A549 (cell line): ENCODE measurements around the gene MGME1. TPM values are rescaled to one million over a fixed set of nuclear protein-coding genes. Genes with fewer than 3 reads are reported as not detected.

Experiments
- ATAC-seq, 2 experiments: fragments of 200-7000 bp in 1 of 2; fragments of >200 bp in 1 of 2; cut with Nextera tagmentation in 1 of 2; cut with Tn5 transposase in 1 of 2; 3 replicates each; pipeline versions ENCODE4 v1.8.0 to v1.9.1; 2018 to 2020; ENCODE audit warnings: mild to moderate bottlenecking in 1 of 2, moderate library complexity in 1 of 2
- CTCF ChIA-PET: fragments of 300-600 bp; sonication (Branson Sonifier 250); formaldehyde crosslinking; extraction: SDS; loops from one replicate; lab custom pipeline; 2021; ENCODE audit warnings: antibody characterized with exemption, inconsistent platforms; lab: Yijun Ruan, JAX
- POLR2A ChIA-PET: fragments of 350-600 bp; formaldehyde crosslinking; extraction: SDS; loops from one replicate; lab custom pipeline; 2021; ENCODE audit warnings: antibody characterized with exemption, inconsistent platforms; lab: Yijun Ruan, JAX
- DNase-seq, 2 experiments: peaks; one replicate each; pipeline versions ENCODE4 v3.0.0 to v3.0.0-alpha.2; 2011 to 2016; ENCODE audit warnings: low read depth in 1 of 2, low spot score in 1 of 2
- FAIRE-seq: peaks from 2 replicates; lab custom pipeline; 2011; peaks lifted over from hg19 to GRCh38; lab: Jason Lieb, UNC
- H3K27ac ChIP-seq, 2 experiments: fragments of >200 bp; sonication (Bioruptor Twin); formaldehyde crosslinking; 3 replicates each; pipeline ENCODE4 v1.5.1; 2016 to 2017
- H3K4me1 ChIP-seq: fragments of >200 bp; sonication (Bioruptor Twin); formaldehyde crosslinking; 3 replicates; pipeline ENCODE4 v1.6.1; 2016
- H3K4me2 ChIP-seq: fragments of >200 bp; sonication (Bioruptor Twin); formaldehyde crosslinking; 3 replicates; pipeline ENCODE4 v1.6.1; 2016
- H3K4me3 ChIP-seq: fragments of >200 bp; sonication (Bioruptor Twin); formaldehyde crosslinking; 3 replicates; pipeline ENCODE4 v1.5.1; 2016
- H3K9me3 ChIP-seq: fragments of >200 bp; sonication (Bioruptor Twin); formaldehyde crosslinking; 3 replicates; pipeline ENCODE4 v1.6.1; 2016
- CBX2 ChIP-seq: fragments of 200-600 bp; sonication (generic); IDR thresholded peaks from 2 replicates; pipeline ENCODE4 v1.6.1; 2016; ENCODE audit warnings: low read depth, mild to moderate bottlenecking, borderline replicate concordance
- CBX8 ChIP-seq: fragments of 200-600 bp; sonication (generic); IDR thresholded peaks from 2 replicates; pipeline ENCODE4 v1.6.1; 2016
- CHD2 ChIP-seq: fragments of 150-350 bp; IDR thresholded peaks from 2 replicates; pipeline ENCODE4 v1.6.1; 2014; ENCODE audit warnings: low read length; ENCODE audit not compliant: partially characterized antibody
- ELK1 ChIP-seq: fragments of 150-350 bp; IDR thresholded peaks from 2 replicates; pipeline ENCODE4 v1.6.1; 2014; ENCODE audit warnings: low read depth, mild to moderate bottlenecking, low read length
- EP300 ChIP-seq, 2 experiments: fragments of >200 bp; sonication (Bioruptor Twin); formaldehyde crosslinking; IDR thresholded peaks; 2 replicates in 1 of 2; 3 replicates in 1 of 2; pipeline ENCODE4 v1.6.1; 2016 to 2017
- ESRRA ChIP-seq: fragments of 150-350 bp; IDR thresholded peaks from 2 replicates; pipeline ENCODE4 v1.6.1; 2014; ENCODE audit warnings: mild to moderate bottlenecking, low read length, borderline replicate concordance
- FOSB ChIP-seq: fragments of 250-450 bp; sonication (Bioruptor Pico); IDR thresholded peaks from 2 replicates; pipeline ENCODE4 v1.5.0; 2020; ENCODE audit warnings: mild to moderate bottlenecking, moderate library complexity
- HMGXB4 ChIP-seq: fragments of 250-450 bp; sonication (Bioruptor Pico); IDR thresholded peaks from 2 replicates; pipeline ENCODE4 v1.5.0; 2021; ENCODE audit warnings: mild to moderate bottlenecking, moderate library complexity, borderline replicate concordance
- HOXA7 ChIP-seq: fragments of 250-450 bp; sonication (Bioruptor Pico); IDR thresholded peaks from 2 replicates; pipeline ENCODE4 v1.5.0; 2020; ENCODE audit warnings: mild to moderate bottlenecking, moderate library complexity
- JUN ChIP-seq, 2 experiments: fragments of >200 bp; sonication (Bioruptor Twin); formaldehyde crosslinking; IDR thresholded peaks; 2 replicates in 1 of 2; 3 replicates in 1 of 2; pipeline ENCODE4 v1.6.1; 2016 to 2017
- KDM1A ChIP-seq: fragments of 200-600 bp; sonication (generic); IDR thresholded peaks from 2 replicates; pipeline ENCODE4 v1.6.1; 2016; ENCODE audit warnings: low read depth, mild to moderate bottlenecking
- KDM5A ChIP-seq: fragments of 200-600 bp; sonication (generic); IDR thresholded peaks from 2 replicates; pipeline ENCODE4 v1.6.1; 2016; ENCODE audit warnings: antibody characterized with exemption, mild to moderate bottlenecking
- MAZ ChIP-seq: fragments of 150-350 bp; IDR thresholded peaks from 2 replicates; pipeline ENCODE4 v1.6.1; 2014; ENCODE audit warnings: antibody characterized with exemption, low read depth, low read length, borderline replicate concordance
- MYC ChIP-seq: IDR thresholded peaks from 2 replicates; pipeline ENCODE4 v1.6.1; 2012; ENCODE audit warnings: mild to moderate bottlenecking, inconsistent platforms, low read length, improper control_type of control experiment, borderline replicate concordance
- NFE2L2 ChIP-seq: fragments of 150-350 bp; conservative IDR thresholded peaks from 2 replicates; pipeline ENCODE4 v1.6.1; 2014; ENCODE audit warnings: low read length
- NPAS2 ChIP-seq: fragments of 250-450 bp; sonication (Bioruptor Pico); IDR thresholded peaks from 2 replicates; pipeline ENCODE4 v1.8.0; 2022; ENCODE audit warnings: mild to moderate bottlenecking, moderate library complexity, borderline replicate concordance
- NR3C1 ChIP-seq: fragments of >200 bp; sonication (Bioruptor Twin); formaldehyde crosslinking; IDR thresholded peaks from 3 replicates; pipeline ENCODE4 v1.6.1; 2017
- POLR2A ChIP-seq: IDR thresholded peaks from 2 replicates; pipeline ENCODE4 v1.6.1; 2012; ENCODE audit warnings: mild to moderate bottlenecking, low read length
- RARB ChIP-seq: fragments of 250-450 bp; sonication (Bioruptor Pico); IDR thresholded peaks from 2 replicates; pipeline ENCODE4 v1.8.0; 2021; ENCODE audit warnings: mild to moderate bottlenecking, moderate library complexity
- SREBF2 ChIP-seq: fragments of 450-650 bp; IDR thresholded peaks from 2 replicates; pipeline ENCODE4 v1.6.1; 2014; ENCODE audit warnings: mild to moderate bottlenecking, moderate library complexity
- TP53 ChIP-seq: fragments of 250-450 bp; sonication (Bioruptor Pico); IDR thresholded peaks from 2 replicates; pipeline ENCODE4 v1.5.0; 2021; ENCODE audit warnings: mild to moderate bottlenecking, moderate library complexity
- USF2 ChIP-seq: fragments of 450-650 bp; IDR thresholded peaks from 2 replicates; pipeline ENCODE4 v1.6.1; 2014; ENCODE audit warnings: antibody characterized with exemption
- ZC3H11A ChIP-seq: fragments of 450-650 bp; IDR thresholded peaks from 2 replicates; pipeline ENCODE4 v1.6.1; 2014; ENCODE audit warnings: antibody characterized with exemption, mild to moderate bottlenecking
- ZFP36 ChIP-seq: fragments of 450-650 bp; IDR thresholded peaks from 2 replicates; pipeline ENCODE4 v1.6.1; 2014; ENCODE audit warnings: borderline replicate concordance; ENCODE audit not compliant: partially characterized antibody
- WGBS: methylation state at CpG from one replicate; pipeline ENCODE4 v1.1.6; 2017; ENCODE audit errors: missing lambda C conversion rate; 5-methylcytosine and 5-hydroxymethylcytosine counted together
- polyA plus RNA-seq, 4 experiments: library from polyadenylated mRNA; depleted of rRNA in 3 of 4; stranded (reverse); fragments of >200 nt; fragmentation: RNase III in 1 of 4; extraction: RNeasy Plus Mini Kit Qiagen cat#74134 plus additional on column Dnase treatment in 1 of 4; gene quantifications; 2 replicates in 3 of 4; 3 replicates in 1 of 4; pipeline ENCODE4 v1.2.3, GENCODE V29; 2011 to 2017

Gene MGME1
- polyA plus RNA-seq, 2 of the 4 experiments (the other 2 are of a cell fraction), result 46.6 to 47.9 TPM

- FAIRE-seq, result no peak
- CTCF ChIA-PET, result interaction anchor here (1.0 to 3.3 kb wide), 6 partner anchors 9 to 266 kb away, joined by 3 to 12 read pairs (median 5); partner anchors contain the start of gene RRBP1
Measured at GRCh38 chr20:17946572-17947473, 22.0 kb upstream of the MGME1 start.

DNA sequence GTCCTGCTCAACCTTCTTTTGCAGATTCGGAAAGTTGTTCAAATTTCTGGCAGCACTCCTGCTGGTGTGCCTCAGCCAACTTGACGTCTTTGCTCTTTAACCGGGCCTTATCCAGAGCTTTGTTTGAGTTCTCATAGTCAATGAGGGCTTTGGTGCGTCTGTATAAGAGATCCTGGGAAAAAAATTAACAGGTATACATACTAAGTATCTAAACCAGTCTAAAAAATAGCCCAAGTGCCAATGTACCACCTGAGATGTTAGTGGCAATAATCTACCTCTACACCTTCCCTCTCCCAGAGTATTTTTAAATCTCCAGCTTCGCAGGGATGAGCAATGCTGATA is 21.4 kb upstream of the MGME1 start:
- ChIA-PET POLR2A (no interaction called here), CTCF (interaction anchor here (0.6 to 3.3 kb wide), 4 partner anchors 9 to 267 kb away, joined by 3 to 12 read pairs (median 3); no protein-coding TSS in a partner anchor)
- no peaks in the 10 kb centered on the region for H3K9me3 ChIP-seq
- H3K27ac ChIP-seq, result no peak overlapping the region
- FAIRE-seq (no peak), ATAC-seq (no peak), DNase-seq (no peak)
- H3K4me1 ChIP-seq, result no peaks in the 10 kb centered on the region
- no peak overlapping the region for H3K4me3 ChIP-seq
- H3K4me2 ChIP-seq, result no peak overlapping the region
- WGBS, result 88% methylated on average over 5 of the region's 5 CpGs
- TF ChIP-seq JUN (IDR thresholded peaks at IDR 0.05), result peak in 1 of 2 experiments; percentile 23; a peak in 1 of 5 replicates
- no peak for TF ChIP-seq MYC
- TF ChIP-seq ZC3H11A, result no peak
- no peak for TF ChIP-seq SREBF2
- no peak for TF ChIP-seq KDM1A
- no peak for TF ChIP-seq ELK1

More at GRCh38 chr20:17946572-17947473, 22.0 kb upstream of the MGME1 start:
- TF ChIP-seq JUN (IDR thresholded peaks at IDR 0.05), result no peak
- TF ChIP-seq EP300 (IDR thresholded peaks at IDR 0.05), result no peak
- TF ChIP-seq HOXA7 (CRISPR knock-in tag), result no peak
- no peak for TF ChIP-seq CBX8
- no peak for TF ChIP-seq KDM1A
- no peak for TF ChIP-seq FOSB (CRISPR knock-in tag)
- TF ChIP-seq USF2, result no peak
- TF ChIP-seq NFE2L2, result no peak
- TF ChIP-seq POLR2A, result no peak
- TF ChIP-seq ESRRA, result no peak
- TF ChIP-seq NR3C1, result no peak
- 73% methylated on average over 6 of the region's 6 CpGs for WGBS
- Histone ChIP-seq H3K4me2 (no peak overlapping the region), H3K4me3 (no peak overlapping the region), H3K27ac (no peak overlapping the region), H3K9me3 (no peaks in the 10 kb centered on the region), H3K4me1 (no peaks in the 10 kb centered on the region)
- no peak for ATAC-seq
- POLR2A ChIA-PET, result no interaction called here
- DNase-seq, result no peak

DNA sequence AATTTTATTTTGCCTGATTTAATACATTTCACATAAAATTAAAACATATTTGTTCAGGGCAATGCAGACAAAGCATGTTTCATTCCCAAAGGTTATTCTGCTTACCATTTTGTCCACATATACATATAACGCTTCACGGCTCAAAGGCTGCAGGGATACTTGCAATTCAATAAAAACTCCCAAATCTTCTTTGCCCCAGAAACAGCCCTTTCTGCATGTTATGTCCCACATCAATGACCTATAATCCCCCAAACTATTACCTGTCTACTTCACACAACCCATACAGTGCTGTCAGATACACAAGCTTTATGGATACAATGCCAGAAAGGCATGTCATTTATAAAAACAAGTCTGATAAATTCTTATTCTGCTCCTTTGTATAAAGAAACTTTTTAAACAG is 20.4 kb upstream of the MGME1 start:
- ATAC-seq, result no peak
- Histone ChIP-seq H3K9me3 (no peaks in the 10 kb centered on the region), H3K4me1 (no peaks in the 10 kb centered on the region)
- no peak for DNase-seq
- CTCF ChIA-PET, result interaction anchor here (0.8 to 3.3 kb wide), 5 partner anchors 9 to 330 kb away, joined by 3 to 14 read pairs (median 3); no protein-coding TSS in a partner anchor
- POLR2A ChIA-PET, result no interaction called here
- 95% methylated on average over 2 of the region's 2 CpGs for WGBS
- no peak for TF ChIP-seq HOXA7 (CRISPR knock-in tag)
- TF ChIP-seq HMGXB4 (CRISPR knock-in tag), result no peak
- TF ChIP-seq JUN (IDR thresholded peaks at IDR 0.05), result no peak
- no peak for TF ChIP-seq KDM5A
- no peak for TF ChIP-seq CBX2
- TF ChIP-seq NFE2L2, result no peak
- TF ChIP-seq CHD2, result no peak
- TF ChIP-seq FOSB (CRISPR knock-in tag), result no peak
- TF ChIP-seq MAZ, result no peak
- no peak for TF ChIP-seq TP53 (CRISPR knock-in tag)
- no peak for TF ChIP-seq NPAS2 (CRISPR knock-in tag)
- no peak for TF ChIP-seq ZFP36
- no peak for TF ChIP-seq SREBF2
- no peak for TF ChIP-seq RARB
- TF ChIP-seq, all 56 proteins: peak for 0
- Histone ChIP-seq H3K4me3 (no peak overlapping the region), H3K27ac (no peak overlapping the region), H3K4me2 (no peak overlapping the region)
- FAIRE-seq, result no peak
